IMR-90 (cell line): Measurements from ENCODE around the gene EIF3A. TPM values are rescaled to one million over a fixed set of nuclear protein-coding genes. Genes with fewer than 3 reads are reported as not detected.

Source experiments
- ATAC-seq: fragments of 200-7000 bp; cut with Tn5 transposase; 2 replicates; pipeline ENCODE4 v1.9.1; 2020; ENCODE audit warnings: low read depth, mild to moderate bottlenecking, moderate library complexity
- BruUV-seq: library from RNA; stranded (reverse); fragments of 400-500 nt; replicated peaks from 2 replicates; lab custom pipeline; 2021; lab: Mats Ljungman, UMichigan
- CTCF ChIA-PET: fragments of 300-600 bp; formaldehyde crosslinking; extraction: SDS; loops from one replicate; lab custom pipeline; 2021; ENCODE audit warnings: antibody characterized with exemption; lab: Yijun Ruan, JAX
- POLR2A ChIA-PET: fragments of 300-600 bp; sonication (Branson Sonifier 250); formaldehyde crosslinking; loops from one replicate; lab custom pipeline; 2022; ENCODE audit warnings: antibody characterized with exemption; ENCODE audit not compliant: unreplicated experiment; lab: Charles Lee
- DNase-seq: peaks from one replicate; pipeline ENCODE4 v3.0.0; 2013
- H2AFZ ChIP-seq: replicated peaks from 2 replicates; pipeline ENCODE3; 2013; ENCODE audit warnings: low read length, mild to moderate bottlenecking; ENCODE audit not compliant: poor library complexity
- H2AK5ac ChIP-seq: 2 replicates; pipeline ENCODE4 v1.6.1; 2013; ENCODE audit warnings: low read depth, low read length, inconsistent platforms
- H2AK9ac ChIP-seq: replicated peaks from 2 replicates; pipeline ENCODE3; 2013; ENCODE audit warnings: mild to moderate bottlenecking, low read depth, low read length, moderate library complexity; ENCODE audit not compliant: poor library complexity
- H2BK120ac ChIP-seq: 2 replicates; pipeline ENCODE4 v1.6.1; 2013; ENCODE audit warnings: low read depth, low read length, inconsistent platforms
- H2BK15ac ChIP-seq: 3 replicates; pipeline ENCODE4 v1.6.1; 2013; ENCODE audit warnings: low read depth, low read length, inconsistent platforms
- H2BK20ac ChIP-seq: 2 replicates; pipeline ENCODE4 v1.6.1; 2013; ENCODE audit warnings: low read depth, mild to moderate bottlenecking, inconsistent platforms, low read length, moderate library complexity
- H2BK5ac ChIP-seq: 2 replicates; pipeline ENCODE4 v1.6.1; 2013; ENCODE audit warnings: mild to moderate bottlenecking, low read depth, low read length, inconsistent platforms; ENCODE audit not compliant: poor library complexity, severe bottlenecking
- H3K14ac ChIP-seq: replicated peaks from 2 replicates; pipeline ENCODE4 v1.6.1; 2013; ENCODE audit warnings: low read depth, low read length, inconsistent platforms
- H3K18ac ChIP-seq: 2 replicates; pipeline ENCODE4 v1.6.1; 2013; ENCODE audit warnings: low read depth, low read length, control low read depth
- H3K23ac ChIP-seq: 2 replicates; pipeline ENCODE4 v1.6.1; 2013; ENCODE audit warnings: low read depth, low read length, inconsistent platforms
- H3K27ac ChIP-seq: 2 replicates; pipeline ENCODE4 v1.5.1; 2013; ENCODE audit warnings: mild to moderate bottlenecking, control low read depth, low read length; ENCODE audit not compliant: insufficient read depth
- H3K27me3 ChIP-seq: 2 replicates; pipeline ENCODE4 v1.6.1; 2013; ENCODE audit warnings: low read length; ENCODE audit not compliant: control insufficient read depth, insufficient read depth
- H3K36me3 ChIP-seq: 2 replicates; pipeline ENCODE4 v1.6.1; 2013; ENCODE audit warnings: low read length, mixed read lengths; ENCODE audit not compliant: control insufficient read depth, insufficient read depth
- H3K4ac ChIP-seq: 2 replicates; pipeline ENCODE4 v1.6.1; 2013; ENCODE audit warnings: low read depth, low read length, inconsistent platforms
- H3K4me1 ChIP-seq: 2 replicates; pipeline ENCODE4 v1.6.1; 2013; ENCODE audit warnings: low read length, mixed read lengths; ENCODE audit not compliant: control insufficient read depth, insufficient read depth
- H3K4me2 ChIP-seq: 2 replicates; pipeline ENCODE4 v1.6.1; 2013; ENCODE audit warnings: low read depth, mild to moderate bottlenecking, control low read depth, low read length, moderate library complexity
- H3K4me3 ChIP-seq: 2 replicates; pipeline ENCODE4 v1.5.1; 2013; ENCODE audit warnings: low read depth, mild to moderate bottlenecking, control low read depth, low read length, moderate library complexity; ENCODE audit not compliant: insufficient read depth
- H3K56ac ChIP-seq: 2 replicates; pipeline ENCODE4 v1.6.1; 2013; ENCODE audit warnings: low read length, inconsistent platforms; ENCODE audit not compliant: insufficient read depth; ENCODE audit errors: extremely low read depth
- H3K79me1 ChIP-seq, 2 experiments: 2 replicates each; pipeline ENCODE4 v1.6.1; 2013; ENCODE audit warnings: low read length in 2 of 2, inconsistent platforms in 1 of 2, low read depth in 1 of 2
- H3K9ac ChIP-seq: 2 replicates; pipeline ENCODE4 v1.6.1; 2013; ENCODE audit warnings: low read depth, low read length, control low read depth
- H3K9me1 ChIP-seq: 2 replicates; pipeline ENCODE4 v1.6.1; 2013; ENCODE audit warnings: low read length, inconsistent platforms; ENCODE audit not compliant: insufficient read depth
- H3K9me3 ChIP-seq: 2 replicates; pipeline ENCODE4 v1.6.1; 2013; ENCODE audit warnings: low read length; ENCODE audit not compliant: control insufficient read depth, insufficient read depth
- H4K20me1 ChIP-seq: 2 replicates; pipeline ENCODE4 v1.6.1; 2013; ENCODE audit warnings: low read length, inconsistent platforms; ENCODE audit not compliant: insufficient read depth
- H4K5ac ChIP-seq: 2 replicates; pipeline ENCODE4 v1.6.1; 2013; ENCODE audit warnings: mild to moderate bottlenecking, low read depth, low read length, control low read depth
- H4K8ac ChIP-seq, 2 experiments: 2 replicates each; pipeline ENCODE4 v1.6.1; 2013; ENCODE audit warnings: low read depth in 2 of 2, low read length in 2 of 2, control low read depth in 1 of 2, inconsistent platforms in 1 of 2
- H4K91ac ChIP-seq: 2 replicates; pipeline ENCODE4 v1.6.1; 2013; ENCODE audit warnings: low read depth, low read length, inconsistent platforms; ENCODE audit not compliant: insufficient read depth
- BHLHE40 ChIP-seq: fragments of 150-350 bp; IDR thresholded peaks from 2 replicates; pipeline ENCODE4 v1.6.1; 2016; ENCODE audit warnings: mild to moderate bottlenecking, low read depth, low read length
- CEBPB ChIP-seq: IDR thresholded peaks from 2 replicates; pipeline ENCODE4 v1.6.1; 2012; ENCODE audit warnings: low read depth, low read length, improper control_type of control experiment
- CHD1 ChIP-seq: IDR thresholded peaks from 2 replicates; pipeline ENCODE4 v1.6.1; 2012; ENCODE audit warnings: low read depth, low read length, improper control_type of control experiment
- ELK1 ChIP-seq: fragments of 150-350 bp; IDR thresholded peaks from 2 replicates; pipeline ENCODE4 v1.6.1; 2016; ENCODE audit warnings: low read depth, mild to moderate bottlenecking, low read length, moderate library complexity, borderline replicate concordance
- FOS ChIP-seq: fragments of 150-350 bp; IDR thresholded peaks from 2 replicates; pipeline ENCODE4 v1.6.1; 2016; ENCODE audit warnings: low read depth, low read length
- MAFK ChIP-seq: IDR thresholded peaks from 2 replicates; pipeline ENCODE4 v1.6.1; 2012; ENCODE audit warnings: low read depth, low read length, improper control_type of control experiment
- MAZ ChIP-seq: IDR thresholded peaks from 2 replicates; pipeline ENCODE4 v1.6.1; 2012; ENCODE audit warnings: low read depth, mild to moderate bottlenecking, low read length, improper control_type of control experiment, moderate library complexity, borderline replicate concordance
- MXI1 ChIP-seq: IDR thresholded peaks from 2 replicates; pipeline ENCODE4 v1.6.1; 2012; ENCODE audit warnings: low read depth, mild to moderate bottlenecking, low read length, moderate library complexity, borderline replicate concordance
- NFE2L2 ChIP-seq: fragments of 150-350 bp; IDR thresholded peaks from 2 replicates; pipeline ENCODE4 v1.6.1; 2016; ENCODE audit warnings: low read depth, mild to moderate bottlenecking, low read length
- POLR2A ChIP-seq: IDR thresholded peaks from 2 replicates; pipeline ENCODE4 v1.6.1; 2012; ENCODE audit warnings: mild to moderate bottlenecking, low read depth, low read length
- RAD21 ChIP-seq: IDR thresholded peaks from 2 replicates; pipeline ENCODE4 v1.6.1; 2012; ENCODE audit warnings: low read length, improper control_type of control experiment
- WGBS, 2 experiments: methylation state at CpG; one replicate each; pipeline versions ENCODE4 v1.1.5 to v1.1.7; 2013; ENCODE audit warnings: missing lambda C conversion rate in 2 of 2; ENCODE audit not compliant: insufficient read length in 1 of 2; ENCODE audit errors: extremely low coverage in 2 of 2; 5-methylcytosine and 5-hydroxymethylcytosine counted together
- dilution Hi-C: fragments of 300-500 bp; cut with HindIII; formaldehyde crosslinking; loops from one replicate; pipeline ENCODE4 v1.14.3; 2018; ENCODE audit warnings: low sequenced_read_pairs; ENCODE audit not compliant: unreplicated experiment
- in situ Hi-C: fragments of 300-500 bp; cut with MboI; formaldehyde crosslinking; loops from 3 replicates; pipeline ENCODE4 v1.14.3; 2019; ENCODE audit warnings: low sequenced_read_pairs, inconsistent platforms, mixed read lengths
- intact Hi-C: fragments of 100-400 bp; cut with micrococcal nuclease; formaldehyde crosslinking; loops from 2 replicates; pipeline ENCODE4 v1.10.0; 2022
- polyA plus RNA-seq, 3 experiments: library from polyadenylated mRNA; depleted of rRNA; stranded (reverse); fragments of >200 nt; gene quantifications; 2 replicates each; pipeline ENCODE4 v1.2.3, GENCODE V29; 2012; ENCODE audit warnings: low replicate concordance in 1 of 3
- total RNA-seq: library from RNA; depleted of rRNA; stranded (reverse); fragments of >200 nt; gene quantifications from 2 replicates; pipeline ENCODE4 v1.2.3, GENCODE V29; 2012
- TF ChIP-seq, protein P1 (sequence below): fragments of 150-350 bp; IDR thresholded peaks from 2 replicates; pipeline ENCODE4 v1.6.1; 2017; ENCODE audit warnings: mild to moderate bottlenecking, antibody characterized with exemption, low read length, low read depth

Gene EIF3A
- total and polyA plus RNA-seq, 2 of the 4 experiments (the other 2 are of a cell fraction), result 49.6 to 145 TPM

- Histone ChIP-seq H2BK120ac (no peak overlapping the region), H3K4me3 (no peak overlapping the region), H3K36me3 (peaks cover 63% of the 10 kb centered on the region), H2AK5ac (no peak overlapping the region), H4K20me1 (peaks cover 32% of the 10 kb centered on the region), H3K9ac (no peak overlapping the region), H4K5ac (no peak overlapping the region), H3K4me2 (no peak overlapping the region), H2AK9ac (no peak overlapping the region), H4K8ac (no peak overlapping the region), H3K9me1 (no peaks in the 10 kb centered on the region), H4K91ac (no peak overlapping the region), H3K79me1 (peaks cover 45 to 54% of the 10 kb centered on the region in 2 experiments), H2BK5ac (no peak overlapping the region), H2BK15ac (no peak overlapping the region), H3K9me3 (no peaks in the 10 kb centered on the region), H3K4me1 (no peaks in the 10 kb centered on the region), H3K56ac (no peak overlapping the region), H2BK20ac (no peak overlapping the region), H3K23ac (no peak overlapping the region), H3K18ac (no peak overlapping the region), H3K27me3 (no peaks in the 10 kb centered on the region), H3K14ac (0 out of 2 replicates have a peak overlapping the region, but pooled peaks have one; percentile 26), H2AFZ (no peak overlapping the region), H3K27ac (no peak overlapping the region), H3K4ac (no peak overlapping the region)
- dilution Hi-C loops, result no loop called here
- DNase-seq, result no peak
- ATAC-seq, result no peak
- ChIA-PET POLR2A (no interaction called here), CTCF (no interaction called here)
- intact Hi-C loops, result no loop called here
- no peak for TF ChIP-seq POLR2A
- no peak for TF ChIP-seq BHLHE40
- no peak for TF ChIP-seq ELK1
- no peak for TF ChIP-seq NFE2L2
- no peak for TF ChIP-seq CEBPB
- TF ChIP-seq MXI1, result no peak
- TF ChIP-seq FOS, result no peak
- no peak for TF ChIP-seq MAFK
- TF ChIP-seq CHD1, result no peak
- no peak for TF ChIP-seq MAZ
- TF ChIP-seq RAD21, result no peak
- TF ChIP-seq, protein P1, sequence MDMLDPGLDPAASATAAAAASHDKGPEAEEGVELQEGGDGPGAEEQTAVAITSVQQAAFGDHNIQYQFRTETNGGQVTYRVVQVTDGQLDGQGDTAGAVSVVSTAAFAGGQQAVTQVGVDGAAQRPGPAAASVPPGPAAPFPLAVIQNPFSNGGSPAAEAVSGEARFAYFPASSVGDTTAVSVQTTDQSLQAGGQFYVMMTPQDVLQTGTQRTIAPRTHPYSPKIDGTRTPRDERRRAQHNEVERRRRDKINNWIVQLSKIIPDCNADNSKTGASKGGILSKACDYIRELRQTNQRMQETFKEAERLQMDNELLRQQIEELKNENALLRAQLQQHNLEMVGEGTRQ, result no peak
- in situ Hi-C loops, result no loop called here
- WGBS, 2 experiments, result no CpG with 5 or more reads among the region's 2 CpGs
- BruUV-seq, result no TSS peak
Observed at GRCh38 chr10:119061926-119062325, 18.7 kb downstream of the EIF3A start.
